ENCODE results near the gene TM9SF1.

DNA sequence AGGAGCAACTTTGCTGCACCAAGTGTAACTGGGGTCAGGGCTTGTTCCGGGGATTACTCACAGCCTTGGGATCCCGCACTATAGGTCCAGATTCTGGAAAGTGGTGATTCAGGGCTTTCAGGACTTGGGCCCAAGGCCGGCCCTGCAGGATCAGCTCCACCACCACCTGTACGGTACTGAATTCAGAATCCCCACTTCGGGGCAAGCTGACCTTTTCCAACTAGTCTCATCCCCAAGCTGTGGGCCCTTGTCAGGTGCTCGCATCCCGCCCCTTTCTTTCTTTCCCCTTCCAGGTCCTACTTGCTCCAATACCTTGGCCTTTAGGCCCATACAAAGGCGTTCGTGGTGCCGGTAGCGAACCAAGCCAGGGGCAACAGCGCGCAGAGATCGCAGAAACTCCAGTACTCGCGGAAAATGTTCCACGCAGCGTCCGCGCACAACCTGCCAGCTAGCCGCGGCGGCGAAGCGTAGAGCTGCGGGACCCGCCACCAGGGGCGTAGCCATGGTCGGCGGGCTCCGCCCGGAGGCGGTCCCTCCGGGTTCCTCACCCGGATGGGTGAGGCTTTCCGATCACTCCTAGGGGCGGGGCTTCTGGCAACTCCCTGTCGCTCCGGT lies 46.7 kb upstream of the TM9SF1 start:
- TF ChIP-seq, protein P1, sequence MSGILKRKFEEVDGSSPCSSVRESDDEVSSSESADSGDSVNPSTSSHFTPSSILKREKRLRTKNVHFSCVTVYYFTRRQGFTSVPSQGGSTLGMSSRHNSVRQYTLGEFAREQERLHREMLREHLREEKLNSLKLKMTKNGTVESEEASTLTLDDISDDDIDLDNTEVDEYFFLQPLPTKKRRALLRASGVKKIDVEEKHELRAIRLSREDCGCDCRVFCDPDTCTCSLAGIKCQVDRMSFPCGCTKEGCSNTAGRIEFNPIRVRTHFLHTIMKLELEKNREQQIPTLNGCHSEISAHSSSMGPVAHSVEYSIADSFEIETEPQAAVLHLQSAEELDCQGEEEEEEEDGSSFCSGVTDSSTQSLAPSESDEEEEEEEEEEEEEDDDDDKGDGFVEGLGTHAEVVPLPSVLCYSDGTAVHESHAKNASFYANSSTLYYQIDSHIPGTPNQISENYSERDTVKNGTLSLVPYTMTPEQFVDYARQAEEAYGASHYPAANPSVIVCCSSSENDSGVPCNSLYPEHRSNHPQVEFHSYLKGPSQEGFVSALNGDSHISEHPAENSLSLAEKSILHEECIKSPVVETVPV (CRISPR knock-in tag; IDR thresholded peaks at IDR 0.05) = no peak
- TF ChIP-seq ZNF70 (CRISPR knock-in tag; IDR thresholded peaks at IDR 0.05) = no peak
- TF ChIP-seq BACH2 (CRISPR knock-in tag; IDR thresholded peaks at IDR 0.05; ENCODE audit: borderline replicate concordance) = no peak
- TF ChIP-seq ZNF8 (CRISPR knock-in tag; IDR thresholded peaks at IDR 0.05) = no peak
- TF ChIP-seq TOX (CRISPR knock-in tag; IDR thresholded peaks at IDR 0.05; ENCODE audit: borderline replicate concordance) = no peak
